HAP-1 (cell line): ENCODE data around the gene PPP1R12B.
"Not testable (repeated sequence)": the region's sequence is repeated elsewhere in the genome, so short reads cannot be mapped to it uniquely, and the experiment has no call there.

Source experiments
- DNase-seq, 2 experiments: peaks; one replicate each; pipeline ENCODE4 v3.0.0-alpha.2; 2016 to 2020; ENCODE audit warnings: low spot score in 2 of 2
- H3K27me3 ChIP-seq: fragments of 250-450 bp; sonication (Bioruptor Pico); 2 replicates; pipeline ENCODE4 v1.5.1; 2020; ENCODE audit warnings: low read depth, mild to moderate bottlenecking, moderate library complexity
- H3K36me3 ChIP-seq: fragments of 250-450 bp; sonication (Bioruptor Pico); replicated peaks from 2 replicates; pipeline ENCODE4 v1.5.1; 2020; ENCODE audit warnings: mild to moderate bottlenecking
- H3K4me1 ChIP-seq: fragments of 250-450 bp; sonication (Bioruptor Pico); 2 replicates; pipeline ENCODE4 v1.5.1; 2020; ENCODE audit warnings: mild to moderate bottlenecking
- H3K4me3 ChIP-seq: fragments of 250-450 bp; sonication (Bioruptor Pico); 2 replicates; pipeline ENCODE4 v1.5.1; 2020; ENCODE audit warnings: mild to moderate bottlenecking, moderate library complexity
- H3K9me3 ChIP-seq: fragments of 250-450 bp; sonication (Bioruptor Pico); 2 replicates; pipeline ENCODE4 v1.5.1; 2020; ENCODE audit warnings: mild to moderate bottlenecking, moderate library complexity
- in situ Hi-C: fragments of 300-500 bp; cut with MboI; formaldehyde crosslinking; loops from 3 replicates; pipeline ENCODE4 v1.14.3; 2020; ENCODE audit warnings: low sequenced_read_pairs, inconsistent platforms, mixed read lengths

Gene PPP1R12B

DNA sequence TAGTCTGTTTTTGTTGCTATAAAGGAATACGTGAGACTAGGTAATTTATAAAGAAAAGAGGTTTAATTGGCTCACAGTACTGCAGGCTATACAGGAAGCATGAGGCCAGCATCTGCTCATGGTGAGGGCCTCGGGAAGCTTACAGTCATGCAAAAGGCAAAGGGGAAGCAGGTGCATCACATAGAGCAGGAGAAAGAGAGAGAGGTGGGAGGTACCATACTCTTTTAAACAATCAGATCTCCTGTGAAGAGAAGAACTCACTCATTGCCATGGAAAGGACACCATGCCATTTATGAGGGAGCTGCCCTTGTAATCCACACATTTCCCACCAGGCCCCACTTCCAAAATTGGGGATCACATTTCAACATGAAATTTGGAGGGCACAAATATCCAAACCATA lies 12.7 kb downstream of the PPP1R12B start:
- Histone ChIP-seq H3K4me1 (peaks cover 12% of the 10 kb centered on the region), H3K4me3 (no peak overlapping the region), H3K9me3 (no peaks in the 10 kb centered on the region), H3K36me3 (no peaks in the 10 kb centered on the region), H3K27me3 (no peaks in the 10 kb centered on the region)
- in situ Hi-C loops: no loop called here
- no peak for DNase-seq

DNA sequence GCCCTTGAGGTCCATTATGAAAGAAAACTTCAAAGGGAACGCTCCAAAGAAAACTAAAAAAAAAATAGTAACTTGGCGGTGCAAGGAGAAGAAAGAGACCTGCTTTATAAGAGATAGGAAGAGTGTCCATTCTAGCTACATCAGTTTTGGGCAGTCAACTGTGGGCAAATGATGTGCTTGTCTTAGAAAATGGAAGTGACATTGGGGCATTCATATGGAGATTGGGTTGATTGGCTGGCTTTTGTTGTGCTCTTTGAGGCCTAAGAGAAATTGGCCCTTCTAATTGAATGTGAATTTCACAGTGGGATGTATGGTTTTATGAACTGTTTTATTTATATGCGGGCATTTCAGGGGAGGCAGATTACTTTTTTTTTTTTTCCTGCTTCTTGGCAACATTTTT lies 13.2 kb downstream of the PPP1R12B start:
- H3K36me3 ChIP-seq: no peaks in the 10 kb centered on the region
- H3K4me3 ChIP-seq: no peak overlapping the region
- no peaks in the 10 kb centered on the region for H3K9me3 ChIP-seq
- in situ Hi-C loops: no loop called here
- peak; percentile 40 to 78 for DNase-seq
- peaks cover 13% of the 10 kb centered on the region for H3K4me1 ChIP-seq
- no peaks in the 10 kb centered on the region for H3K27me3 ChIP-seq

DNA sequence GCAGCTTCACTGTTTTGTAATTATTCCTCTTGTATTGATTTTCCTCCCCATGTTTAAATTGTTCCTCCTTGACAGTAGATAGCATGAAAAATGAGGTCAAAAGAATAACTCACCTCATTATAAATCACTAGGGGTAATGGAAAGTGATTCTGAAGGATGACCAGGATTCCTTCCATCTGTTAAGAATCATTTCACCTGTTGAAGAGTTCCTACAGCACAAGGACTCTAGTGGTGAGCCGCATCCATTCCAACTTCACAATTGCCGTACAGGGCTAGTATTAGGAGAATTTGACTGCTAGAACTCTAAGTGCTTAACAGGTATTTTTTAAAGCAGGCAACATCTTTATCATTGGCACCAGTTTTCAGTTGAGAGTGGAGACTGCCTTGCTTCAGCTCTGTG lies 13.7 kb downstream of the PPP1R12B start:
- H3K4me1 ChIP-seq: peaks cover 18% of the 10 kb centered on the region
- H3K36me3 ChIP-seq: no peaks in the 10 kb centered on the region
- H3K4me3 ChIP-seq: no peak overlapping the region
- H3K27me3 ChIP-seq: no peaks in the 10 kb centered on the region
- no peaks in the 10 kb centered on the region for H3K9me3 ChIP-seq
- in situ Hi-C loops: no loop called here
- DNase-seq: no peak

DNA sequence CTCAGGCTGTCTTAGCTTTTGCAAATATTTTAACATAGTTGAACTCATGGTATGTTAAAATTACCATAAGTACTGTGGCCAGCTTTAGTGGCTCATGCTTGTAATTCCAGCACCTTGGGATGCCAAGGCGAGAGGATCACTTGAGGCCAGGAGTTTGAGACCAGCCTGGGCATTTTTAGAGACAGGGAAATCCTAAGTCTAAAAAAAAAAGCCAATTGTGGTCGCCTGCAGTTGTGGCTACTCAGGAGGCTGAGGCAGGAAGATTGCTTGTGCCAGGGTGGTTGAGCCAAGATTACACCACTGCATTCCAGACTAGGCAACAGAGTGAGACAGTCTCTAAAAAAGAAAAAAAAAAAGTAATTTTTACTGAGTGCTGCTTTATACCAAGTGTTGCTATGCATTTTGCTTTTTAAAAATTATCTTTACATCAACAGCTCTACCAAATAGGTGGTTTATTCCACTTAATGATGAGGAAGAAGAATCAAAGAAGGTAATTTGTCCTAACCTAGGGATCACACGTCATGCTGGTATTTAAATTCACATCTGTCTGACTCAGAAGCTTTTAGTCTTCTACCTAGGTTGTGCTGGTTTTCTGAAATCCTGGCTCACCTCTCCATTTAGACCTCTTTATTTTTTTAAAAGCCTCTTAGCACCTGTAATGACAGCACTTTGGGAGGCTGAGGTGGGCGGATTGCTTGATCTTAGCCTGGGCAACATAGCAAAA lies 16.8 kb downstream of the PPP1R12B start:
- no peaks in the 10 kb centered on the region for H3K36me3 ChIP-seq
- H3K9me3 ChIP-seq: no peaks in the 10 kb centered on the region
- no peak overlapping the region for H3K4me3 ChIP-seq
- H3K4me1 ChIP-seq: peaks cover 23% of the 10 kb centered on the region
- in situ Hi-C loops: no loop called here
- DNase-seq: no peak
- no peaks in the 10 kb centered on the region for H3K27me3 ChIP-seq

DNA sequence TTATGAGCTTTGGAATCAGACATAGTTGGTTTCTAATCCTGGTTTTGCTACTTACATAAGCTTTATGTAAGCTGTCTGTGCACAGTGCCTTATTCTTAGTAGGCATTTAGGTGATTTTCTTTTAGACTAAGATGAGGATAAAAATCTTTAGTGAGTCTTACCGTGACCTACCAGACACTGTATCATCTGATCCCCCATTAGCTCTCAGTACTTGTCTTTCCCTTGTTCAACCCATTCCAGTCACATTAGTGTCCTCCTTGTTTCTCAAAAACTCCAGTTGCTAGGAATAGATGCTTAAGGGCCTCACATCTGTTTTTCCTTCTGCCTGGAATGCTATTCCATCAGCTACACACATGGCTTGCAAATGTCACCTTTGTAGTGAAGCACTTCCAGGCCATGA lies 18.8 kb downstream of the PPP1R12B start:
- Histone ChIP-seq H3K9me3 (no peaks in the 10 kb centered on the region), H3K4me1 (peaks cover 11% of the 10 kb centered on the region), H3K27me3 (no peaks in the 10 kb centered on the region), H3K36me3 (no peaks in the 10 kb centered on the region), H3K4me3 (no peak overlapping the region)
- DNase-seq: peak in 1 of 2 experiments; percentile 32
- in situ Hi-C loops: no loop called here

DNA sequence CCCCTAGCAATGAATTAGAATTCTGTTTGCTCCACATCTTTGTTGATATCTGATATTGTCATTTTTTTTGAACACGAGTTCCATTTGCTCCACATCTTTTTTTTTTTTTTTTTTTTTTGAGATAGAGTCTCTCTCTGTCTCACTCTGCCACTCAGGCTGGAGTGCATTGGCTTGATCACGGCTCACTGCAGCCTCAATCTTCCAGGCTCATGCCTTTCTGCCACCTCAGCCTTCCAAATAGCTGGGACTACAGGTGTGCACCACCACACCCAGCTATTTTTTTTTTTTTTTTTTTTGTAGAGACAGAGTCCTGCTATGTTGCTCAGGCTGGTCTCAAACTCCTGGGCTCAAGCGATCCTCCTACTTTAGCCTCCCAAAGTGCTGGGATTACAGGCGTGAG lies 22.4 kb downstream of the PPP1R12B start:
- H3K4me1 ChIP-seq: peaks cover 10% of the 10 kb centered on the region
- H3K27me3 ChIP-seq, H3K4me3 ChIP-seq, in situ Hi-C loops, DNase-seq, H3K9me3 ChIP-seq, H3K36me3 ChIP-seq: not testable (repeated sequence)

DNA sequence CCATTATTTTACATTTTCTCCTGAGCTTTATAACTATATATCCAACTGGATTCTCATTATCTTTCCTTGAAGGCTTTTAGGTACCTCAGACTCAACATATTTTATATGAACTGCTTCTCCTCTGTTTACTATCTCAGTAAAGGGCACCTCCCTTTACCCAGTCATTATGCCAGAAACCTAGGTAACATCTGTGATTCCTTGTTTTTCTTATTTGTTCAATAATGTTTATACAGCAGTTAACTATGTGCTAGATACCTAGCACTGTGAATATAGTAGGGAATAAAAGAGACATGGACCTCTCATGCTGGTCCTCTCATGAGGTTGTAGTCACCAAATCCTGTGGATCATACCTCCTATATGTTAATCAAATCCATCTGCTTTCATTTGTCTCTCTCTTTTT lies 25.6 kb downstream of the PPP1R12B start:
- Histone ChIP-seq H3K27me3 (no peaks in the 10 kb centered on the region), H3K4me3 (no peak overlapping the region), H3K36me3 (no peaks in the 10 kb centered on the region), H3K9me3 (no peaks in the 10 kb centered on the region), H3K4me1 (no peaks in the 10 kb centered on the region)
- in situ Hi-C loops: no loop called here
- DNase-seq: no peak

DNA sequence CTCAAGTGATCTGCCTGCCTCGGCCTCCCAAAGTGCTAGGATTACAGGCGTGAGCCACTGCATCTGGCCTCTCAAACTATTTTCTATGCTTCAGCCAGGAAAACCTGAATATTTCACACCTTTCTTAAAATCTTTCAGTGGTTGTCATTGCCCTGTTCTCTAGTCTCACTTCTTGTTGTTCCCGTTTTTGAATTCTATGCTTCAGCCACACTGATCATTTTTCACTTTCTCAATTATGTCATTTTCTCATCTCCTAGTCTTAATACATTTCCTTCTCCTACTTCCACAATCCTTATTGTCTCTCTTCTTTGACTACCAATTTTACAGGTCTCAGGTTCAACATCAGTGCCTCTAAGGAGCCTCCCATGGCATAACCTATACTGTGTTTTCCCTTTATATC lies 26.7 kb downstream of the PPP1R12B start:
- DNase-seq, H3K9me3 ChIP-seq, H3K36me3 ChIP-seq, H3K4me1 ChIP-seq, H3K4me3 ChIP-seq, in situ Hi-C loops, H3K27me3 ChIP-seq: not testable (repeated sequence)

DNA sequence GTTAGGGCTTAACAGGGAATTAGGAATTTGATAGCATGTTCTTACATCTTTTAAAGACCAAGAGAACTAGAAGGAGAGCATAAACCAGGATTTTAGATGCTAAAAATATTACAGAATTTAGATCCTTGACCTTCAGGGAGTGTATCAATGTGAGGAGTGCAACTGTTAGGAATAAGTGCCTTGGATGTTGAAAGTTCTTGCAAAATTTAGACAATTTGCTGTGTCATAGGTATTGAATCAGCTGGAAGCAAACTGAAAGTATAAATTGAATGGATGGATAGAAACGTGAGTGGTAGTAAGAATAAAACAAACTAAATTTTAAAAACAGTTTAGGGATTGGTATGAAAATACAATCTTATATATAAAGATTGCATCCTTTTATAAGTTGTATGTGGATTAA lies 27.7 kb downstream of the PPP1R12B start:
- no peaks in the 10 kb centered on the region for H3K9me3 ChIP-seq
- H3K27me3 ChIP-seq: no peaks in the 10 kb centered on the region
- H3K4me3 ChIP-seq: no peak overlapping the region
- in situ Hi-C loops: no loop called here
- peaks cover 7% of the 10 kb centered on the region for H3K4me1 ChIP-seq
- no peak for DNase-seq
- H3K36me3 ChIP-seq: no peaks in the 10 kb centered on the region

DNA sequence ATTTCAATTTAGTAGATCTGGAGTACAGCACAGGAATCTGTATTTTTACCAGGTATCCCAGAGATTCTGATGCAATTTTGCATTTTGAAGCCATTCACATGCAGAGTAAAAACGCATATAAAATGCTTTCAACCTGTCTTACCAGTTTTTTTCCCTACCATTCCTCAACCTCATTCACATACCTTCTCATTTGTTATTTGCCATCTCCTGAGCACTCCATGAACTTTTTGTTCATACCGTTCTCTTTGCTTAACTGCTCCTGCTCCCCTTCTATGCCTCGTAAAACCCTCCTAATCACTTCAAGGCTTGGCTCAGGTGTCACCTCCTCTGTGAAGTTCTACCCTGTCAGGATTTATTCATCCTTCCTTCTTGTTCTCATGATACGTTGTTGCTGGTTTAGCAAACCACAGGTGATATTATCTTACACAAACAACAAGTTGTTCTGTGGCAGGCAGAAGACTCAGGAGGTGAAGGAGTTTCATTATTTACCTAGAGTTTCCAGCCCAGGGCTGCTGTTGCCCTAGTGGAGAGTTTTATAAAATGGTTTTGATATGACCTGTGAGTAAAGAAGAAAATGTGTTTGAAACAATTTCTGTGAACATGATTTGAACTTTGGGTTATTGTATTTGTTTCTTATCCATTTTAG lies 31.5 kb downstream of the PPP1R12B start:
- in situ Hi-C loops, H3K4me1 ChIP-seq, H3K36me3 ChIP-seq: not testable (repeated sequence)

DNA sequence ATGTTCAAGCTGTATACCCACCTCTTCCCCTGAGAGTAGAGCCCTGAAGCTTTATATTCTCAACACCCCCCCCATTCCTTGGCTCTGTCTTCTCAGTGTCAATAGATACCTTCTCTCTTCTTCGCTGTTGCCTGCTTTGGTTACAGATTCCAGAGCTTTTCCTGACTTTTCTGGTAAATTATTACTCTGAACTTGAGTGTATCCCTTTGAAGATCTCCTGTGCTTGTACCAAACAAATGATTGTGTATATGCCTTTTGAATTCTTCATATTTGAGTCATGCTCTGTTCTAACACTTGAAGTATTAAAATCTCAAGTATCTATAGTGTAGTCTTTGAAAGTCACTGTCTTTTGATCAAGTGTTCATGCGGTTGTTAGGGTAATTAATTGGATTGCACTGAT lies 32.0 kb downstream of the PPP1R12B start:
- H3K4me1 ChIP-seq, H3K27me3 ChIP-seq, H3K4me3 ChIP-seq, in situ Hi-C loops, H3K9me3 ChIP-seq, DNase-seq, H3K36me3 ChIP-seq: not testable (repeated sequence)

More for the DNA sequence above, 31.5 kb downstream of the PPP1R12B start:
- H3K9me3 ChIP-seq, H3K4me3 ChIP-seq, H3K27me3 ChIP-seq, DNase-seq: not testable (repeated sequence)

DNA sequence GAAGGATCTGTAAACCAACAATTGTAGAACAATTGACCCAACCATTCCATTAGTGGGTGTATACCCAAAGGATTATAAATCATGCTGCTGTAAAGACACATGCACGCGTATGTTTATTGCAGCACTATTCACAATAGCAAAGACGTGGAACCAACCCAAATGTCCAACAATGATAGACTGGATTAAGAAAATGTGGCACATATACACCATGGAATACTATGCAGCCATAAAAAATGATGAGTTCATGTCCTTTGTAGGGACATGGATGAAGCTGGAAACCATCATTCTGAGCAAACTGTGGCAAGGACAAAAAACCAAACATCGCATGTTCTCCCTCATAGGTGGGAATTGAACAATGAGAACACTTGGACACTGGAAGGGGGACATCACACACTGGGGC lies 33.4 kb downstream of the PPP1R12B start:
- H3K4me3 ChIP-seq, H3K4me1 ChIP-seq, in situ Hi-C loops, H3K9me3 ChIP-seq, DNase-seq, H3K36me3 ChIP-seq, H3K27me3 ChIP-seq: not testable (repeated sequence)

DNA sequence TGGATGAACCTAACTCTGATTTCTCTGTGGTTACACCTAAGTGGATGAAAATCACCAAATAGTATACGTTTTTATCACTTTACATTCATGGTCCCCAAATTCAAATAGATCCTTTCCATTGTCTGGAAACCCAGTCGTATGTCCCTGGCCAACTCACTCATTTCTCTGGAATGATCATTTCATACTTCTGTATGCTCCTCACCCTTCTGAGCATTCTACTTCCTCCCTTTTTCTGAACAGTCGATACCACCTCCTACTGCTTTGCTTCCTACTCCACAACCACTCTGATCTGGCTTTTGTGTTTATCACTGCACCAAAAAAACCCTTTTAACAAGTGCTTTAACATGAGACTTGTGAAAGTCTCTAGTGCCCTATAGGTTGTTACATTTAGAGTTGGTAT lies 47.3 kb downstream of the PPP1R12B start:
- H3K36me3 ChIP-seq, DNase-seq, H3K4me1 ChIP-seq, H3K4me3 ChIP-seq, H3K27me3 ChIP-seq, in situ Hi-C loops, H3K9me3 ChIP-seq: not testable (repeated sequence)

DNA sequence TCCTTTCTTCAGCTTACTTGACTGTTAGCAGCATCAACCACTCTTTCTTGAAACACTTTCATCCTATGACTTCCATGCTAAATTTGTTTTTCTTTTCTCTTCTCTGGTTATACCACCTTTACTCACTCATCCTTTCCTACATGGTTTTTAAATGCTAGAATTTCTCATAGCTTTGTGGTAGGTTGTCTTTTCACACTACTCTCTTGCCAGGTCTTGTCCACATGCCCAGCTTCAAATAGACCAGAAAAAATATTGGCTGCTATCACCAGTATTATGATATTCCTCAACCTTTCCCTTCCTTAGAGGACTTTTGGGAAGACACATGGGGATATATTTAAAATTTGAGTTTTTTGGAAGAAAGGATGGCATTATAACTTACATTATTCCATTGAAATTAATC lies 48.8 kb downstream of the PPP1R12B start:
- no peak for DNase-seq
- in situ Hi-C loops: no loop called here
- H3K9me3 ChIP-seq: no peaks in the 10 kb centered on the region

DNA sequence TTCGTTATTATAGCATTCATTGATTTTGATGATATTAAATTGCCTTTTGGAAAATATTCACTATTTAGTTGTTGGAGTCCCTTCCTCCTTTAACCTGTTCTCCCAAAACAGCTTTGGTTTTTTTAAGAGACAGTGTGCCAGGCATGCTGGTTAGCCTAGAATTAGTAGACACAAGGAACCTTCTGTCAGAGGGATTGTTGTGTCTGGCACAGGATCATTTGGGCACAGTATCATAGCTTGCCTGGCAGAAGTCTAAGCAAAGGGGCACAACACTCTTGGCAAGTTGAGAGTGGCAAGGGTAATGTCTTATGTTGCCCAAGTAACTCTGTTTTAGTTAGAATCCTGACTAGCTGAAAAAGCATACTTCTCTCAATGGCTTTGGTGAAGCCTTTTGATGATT lies 49.9 kb downstream of the PPP1R12B start:
- in situ Hi-C loops, H3K4me3 ChIP-seq, DNase-seq: not testable (repeated sequence)

More for the DNA sequence above, 48.8 kb downstream of the PPP1R12B start:
- Histone ChIP-seq H3K36me3 (no peaks in the 10 kb centered on the region), H3K4me1 (no peaks in the 10 kb centered on the region), H3K27me3 (no peaks in the 10 kb centered on the region), H3K4me3 (no peak overlapping the region)

More for the DNA sequence above, 49.9 kb downstream of the PPP1R12B start:
- not testable (repeated sequence) for H3K9me3 ChIP-seq, H3K4me1 ChIP-seq, H3K27me3 ChIP-seq, H3K36me3 ChIP-seq
